Choroid plexus epithelial cell (primary cell): ENCODE data around the gene POLD1.

Experiments used
- DNase-seq: peaks from one replicate; pipeline ENCODE4 v3.0.0-alpha.2; 2010; ENCODE audit warnings: low read depth
- H3K4me3 ChIP-seq: 2 replicates; pipeline ENCODE4 v1.5.1; 2011; ENCODE audit warnings: low read depth, mild to moderate bottlenecking, control low read depth, low read length, moderate library complexity
- TF ChIP-seq, protein P1 (sequence below): conservative IDR thresholded peaks from 2 replicates; pipeline ENCODE4 v1.5.1; 2011; ENCODE audit warnings: low read depth, mild to moderate bottlenecking, control low read depth, inconsistent platforms, low read length, moderate library complexity

The POLD1 gene

DNA sequence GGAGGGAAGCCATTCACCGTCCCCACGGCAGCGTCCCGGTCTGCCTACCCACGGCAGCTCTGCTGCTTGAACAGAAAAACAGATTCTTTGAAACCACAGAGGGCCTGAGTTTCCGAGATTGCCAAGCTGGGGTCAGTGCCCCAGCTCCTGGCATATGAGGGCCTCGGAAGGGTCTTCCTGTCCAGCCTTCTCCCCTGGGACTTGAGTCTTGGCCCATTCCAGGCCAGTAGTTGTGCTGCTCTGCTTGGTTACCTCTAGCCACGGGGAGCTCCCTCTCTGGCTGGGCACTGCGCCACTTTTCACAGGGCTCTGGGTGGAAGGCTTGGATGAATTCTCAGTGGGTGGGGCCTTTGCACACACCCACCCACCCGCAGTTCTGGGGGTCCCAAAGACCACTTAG, 26.0 kb downstream of the POLD1 start:
- H3K4me3 ChIP-seq: no peak overlapping the region
- DNase-seq: no peak
- TF ChIP-seq, protein P1, sequence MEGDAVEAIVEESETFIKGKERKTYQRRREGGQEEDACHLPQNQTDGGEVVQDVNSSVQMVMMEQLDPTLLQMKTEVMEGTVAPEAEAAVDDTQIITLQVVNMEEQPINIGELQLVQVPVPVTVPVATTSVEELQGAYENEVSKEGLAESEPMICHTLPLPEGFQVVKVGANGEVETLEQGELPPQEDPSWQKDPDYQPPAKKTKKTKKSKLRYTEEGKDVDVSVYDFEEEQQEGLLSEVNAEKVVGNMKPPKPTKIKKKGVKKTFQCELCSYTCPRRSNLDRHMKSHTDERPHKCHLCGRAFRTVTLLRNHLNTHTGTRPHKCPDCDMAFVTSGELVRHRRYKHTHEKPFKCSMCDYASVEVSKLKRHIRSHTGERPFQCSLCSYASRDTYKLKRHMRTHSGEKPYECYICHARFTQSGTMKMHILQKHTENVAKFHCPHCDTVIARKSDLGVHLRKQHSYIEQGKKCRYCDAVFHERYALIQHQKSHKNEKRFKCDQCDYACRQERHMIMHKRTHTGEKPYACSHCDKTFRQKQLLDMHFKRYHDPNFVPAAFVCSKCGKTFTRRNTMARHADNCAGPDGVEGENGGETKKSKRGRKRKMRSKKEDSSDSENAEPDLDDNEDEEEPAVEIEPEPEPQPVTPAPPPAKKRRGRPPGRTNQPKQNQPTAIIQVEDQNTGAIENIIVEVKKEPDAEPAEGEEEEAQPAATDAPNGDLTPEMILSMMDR: no peak

DNA sequence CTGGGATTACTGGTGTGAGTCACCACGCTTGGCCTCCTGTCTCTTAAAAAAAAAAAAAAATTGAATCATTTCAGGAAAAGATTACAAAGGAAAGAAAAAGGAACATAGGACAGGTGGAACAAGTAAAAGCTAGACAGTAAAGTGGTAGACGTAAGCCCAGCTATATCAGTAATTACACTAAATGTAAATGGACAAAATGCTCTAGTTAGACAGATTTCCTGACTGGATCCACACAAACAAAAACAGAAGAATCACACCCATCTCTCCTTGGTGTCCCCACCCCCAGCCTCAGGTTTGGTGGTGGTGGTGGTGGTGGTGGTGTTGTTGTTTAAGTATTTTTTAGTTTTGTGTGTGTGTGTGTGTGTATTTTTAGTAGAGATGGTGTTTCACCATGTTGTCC, 28.3 kb downstream of the POLD1 start:
- no peak for DNase-seq
- TF ChIP-seq, protein P1: no peak
- H3K4me3 ChIP-seq: no peak overlapping the region

- no peak for DNase-seq
- H3K4me3 ChIP-seq: no peak overlapping the region
- TF ChIP-seq, protein P1: no peak
These were observed 28.9 kb downstream of the POLD1 start for GRCh38 chr19:50413096-50413495.

GRCh38 chr19:50413531-50413930, 29.4 kb downstream of the POLD1 start:
- no peak for DNase-seq
- TF ChIP-seq, protein P1: no peak
- H3K4me3 ChIP-seq: no peak overlapping the region

DNA sequence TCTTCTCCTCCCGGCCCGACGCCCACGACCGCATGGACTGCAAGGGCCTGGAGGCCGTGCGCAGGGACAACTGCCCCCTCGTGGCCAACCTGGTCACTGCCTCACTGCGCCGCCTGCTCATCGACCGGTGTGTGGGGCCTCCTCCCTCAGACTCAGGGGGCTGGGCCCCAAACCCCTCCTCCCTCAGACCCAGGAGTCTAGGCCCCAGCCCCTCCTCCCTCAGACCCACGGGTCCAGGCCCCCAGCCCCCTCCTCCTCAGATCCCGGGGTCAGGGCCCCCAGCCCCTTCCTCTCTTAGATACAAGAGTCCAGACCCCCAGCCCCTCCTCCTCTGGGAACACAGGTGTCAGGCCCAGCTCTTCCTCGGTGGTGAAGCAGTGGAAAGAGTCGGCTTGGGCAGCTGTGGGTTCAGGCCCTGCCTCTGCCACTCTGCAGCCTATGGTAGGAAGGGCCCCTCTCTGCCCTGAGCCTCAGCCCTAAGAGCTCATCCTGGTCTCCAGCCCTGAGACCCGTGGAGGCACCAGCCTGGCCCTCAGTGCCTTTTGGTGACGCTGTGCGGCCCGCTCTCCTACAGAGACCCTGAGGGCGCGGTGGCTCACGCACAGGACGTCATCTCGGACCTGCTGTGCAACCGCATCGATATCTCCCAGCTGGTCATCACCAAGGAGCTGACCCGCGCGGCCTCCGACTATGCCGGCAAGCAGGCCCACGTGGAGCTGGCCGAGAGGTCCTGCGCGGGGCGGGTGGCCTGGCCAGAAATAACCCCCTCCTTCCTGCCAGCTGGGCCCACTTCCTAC, 30.9 kb downstream of the POLD1 start:
- no peak overlapping the region for H3K4me3 ChIP-seq
- TF ChIP-seq, protein P1: peak; percentile 87
- peak; percentile 74 for DNase-seq

- no peak for DNase-seq
- TF ChIP-seq, protein P1: no peak
- H3K4me3 ChIP-seq: no peak overlapping the region
These were observed 31.5 kb downstream of the POLD1 start for GRCh38 chr19:50415661-50416033.
